ENCODE measurements around the gene ALDH2. TPM values are rescaled to one million over a fixed set of nuclear protein-coding genes. Genes with fewer than 3 reads are reported as not detected.

Gene ALDH2
- total and polyA plus RNA-seq, 12 donors: 60.6 to 403 (median 318) TPM

GRCh38 chr12:111783046-111783445 lies 16.3 kb downstream of the ALDH2 start:
- intact Hi-C loops (cut with DNase I): no loop called here
- Histone ChIP-seq H3K4me1 (peaks cover 0 to 16% (median 2%) of the 10 kb centered on the region in 9 donors), H3K27me3 (no peaks in the 10 kb centered on the region), H3K27ac (no peak overlapping the region), H3K36me3 (peaks cover 0 to 84% (median 49%) of the 10 kb centered on the region in 9 donors), H3K4me3 (no peak overlapping the region), H3K9me3 (peaks cover 0 to 10% (median 0%) of the 10 kb centered on the region in 11 donors)
- WGBS, 2 donors: 94% methylated on average over 17 of the region's 17 CpGs
- DNase-seq (no peak), ATAC-seq (no peak)
- TF ChIP-seq, protein P1, sequence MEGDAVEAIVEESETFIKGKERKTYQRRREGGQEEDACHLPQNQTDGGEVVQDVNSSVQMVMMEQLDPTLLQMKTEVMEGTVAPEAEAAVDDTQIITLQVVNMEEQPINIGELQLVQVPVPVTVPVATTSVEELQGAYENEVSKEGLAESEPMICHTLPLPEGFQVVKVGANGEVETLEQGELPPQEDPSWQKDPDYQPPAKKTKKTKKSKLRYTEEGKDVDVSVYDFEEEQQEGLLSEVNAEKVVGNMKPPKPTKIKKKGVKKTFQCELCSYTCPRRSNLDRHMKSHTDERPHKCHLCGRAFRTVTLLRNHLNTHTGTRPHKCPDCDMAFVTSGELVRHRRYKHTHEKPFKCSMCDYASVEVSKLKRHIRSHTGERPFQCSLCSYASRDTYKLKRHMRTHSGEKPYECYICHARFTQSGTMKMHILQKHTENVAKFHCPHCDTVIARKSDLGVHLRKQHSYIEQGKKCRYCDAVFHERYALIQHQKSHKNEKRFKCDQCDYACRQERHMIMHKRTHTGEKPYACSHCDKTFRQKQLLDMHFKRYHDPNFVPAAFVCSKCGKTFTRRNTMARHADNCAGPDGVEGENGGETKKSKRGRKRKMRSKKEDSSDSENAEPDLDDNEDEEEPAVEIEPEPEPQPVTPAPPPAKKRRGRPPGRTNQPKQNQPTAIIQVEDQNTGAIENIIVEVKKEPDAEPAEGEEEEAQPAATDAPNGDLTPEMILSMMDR (IDR thresholded peaks at IDR 0.05): no peak

DNA sequence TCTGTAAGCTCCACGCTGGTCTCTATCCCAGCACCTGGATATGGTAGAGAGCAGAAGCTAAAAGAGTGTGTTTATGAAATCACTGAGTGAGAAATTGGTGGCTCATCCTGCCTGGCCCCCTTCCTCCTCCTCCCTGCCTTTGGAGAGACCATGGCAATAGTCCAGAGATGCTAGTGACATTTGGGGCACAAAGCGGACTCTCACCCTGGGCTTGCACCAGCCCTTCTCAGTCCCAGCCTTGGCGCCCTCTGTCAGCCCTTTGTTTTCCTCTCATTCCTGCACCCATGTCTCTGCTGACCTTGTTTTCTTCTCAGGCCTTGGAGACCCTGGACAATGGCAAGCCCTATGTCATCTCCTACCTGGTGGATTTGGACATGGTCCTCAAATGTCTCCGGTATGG lies 18.2 kb downstream of the ALDH2 start:
- TF ChIP-seq, protein P1 (IDR thresholded peaks at IDR 0.05): no peak
- 93% methylated on average over 4 of the region's 4 CpGs for WGBS, 2 donors
- H3K27me3 ChIP-seq: no peaks in the 10 kb centered on the region
- no peak overlapping the region for H3K27ac ChIP-seq
- ATAC-seq: no peak
- H3K4me1 ChIP-seq: peaks cover 0 to 12% (median 5%) of the 10 kb centered on the region in 9 donors
- H3K36me3 ChIP-seq: peaks cover 0 to 90% (median 49%) of the 10 kb centered on the region in 9 donors
- H3K9me3 ChIP-seq: peaks cover 0 to 10% (median 0%) of the 10 kb centered on the region in 11 donors
- no peak for DNase-seq
- intact Hi-C loops (cut with DNase I): loop anchor here in 4 of 10 donors (5.0 kb wide), 1 partner anchor 33 kb away; no protein-coding TSS in a partner anchor
- H3K4me3 ChIP-seq: no peak overlapping the region

DNA sequence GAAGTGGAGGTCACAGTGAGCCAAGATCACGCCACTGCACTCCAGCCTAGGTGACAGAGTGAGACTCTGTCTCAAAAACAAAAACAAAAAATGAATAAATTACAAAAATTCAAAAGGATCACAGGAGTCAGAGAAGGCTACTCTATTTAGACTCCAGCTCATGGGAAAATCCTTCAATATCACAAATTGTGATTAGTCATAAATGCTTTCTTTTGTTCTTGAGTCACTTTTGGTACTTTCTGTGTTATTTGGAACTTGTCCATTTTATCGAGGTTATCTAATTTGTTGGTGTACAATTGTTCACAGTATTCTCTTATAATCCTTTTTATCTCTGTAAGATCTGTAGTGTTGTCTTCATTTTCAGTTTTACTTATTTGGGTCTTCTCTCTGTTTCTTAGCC lies 18.9 kb downstream of the ALDH2 start:
- DNase-seq (no peak), ATAC-seq (no peak)
- H3K9me3 ChIP-seq: peaks cover 0 to 10% (median 0%) of the 10 kb centered on the region in 11 donors
- no peaks in the 10 kb centered on the region for H3K27me3 ChIP-seq
- H3K4me1 ChIP-seq: peaks cover 0 to 11% (median 5%) of the 10 kb centered on the region in 9 donors
- WGBS, 2 donors: 77 to 83% methylated on average over 2 of the region's 2 CpGs
- no peak overlapping the region for H3K27ac ChIP-seq
- intact Hi-C loops (cut with DNase I): loop anchor here in 4 of 10 donors (5.0 kb wide), 1 partner anchor 33 kb away; no protein-coding TSS in a partner anchor
- no peak overlapping the region for H3K4me3 ChIP-seq
- peaks cover 0 to 90% (median 51%) of the 10 kb centered on the region in 9 donors for H3K36me3 ChIP-seq
- TF ChIP-seq, protein P1 (IDR thresholded peaks at IDR 0.05): no peak

- peaks cover 4 to 23% (median 11%) of the 10 kb centered on the region in 9 donors for H3K4me1 ChIP-seq
- peak; percentile 9 to 80 (median 67) for ATAC-seq
- TF ChIP-seq, protein P1 (IDR thresholded peaks at IDR 0.05): peak in 7 of 9 donors; percentile 45 to 65 (median 58)
- H3K27ac ChIP-seq: peak overlapping the region in 1 of 10 donors; percentile 2
- intact Hi-C loops (cut with DNase I): loop anchor here in 7 of 10 donors (1.0 to 5.0 kb wide), 4 partner anchors 34 to 37 kb away; no protein-coding TSS in a partner anchor
- no peaks in the 10 kb centered on the region for H3K9me3 ChIP-seq
- 36 to 40% methylated on average over 8 of the region's 8 CpGs for WGBS, 2 donors
- peak; percentile 31 to 43 for DNase-seq
- H3K36me3 ChIP-seq: peaks cover 0 to 93% (median 55%) of the 10 kb centered on the region in 9 donors
- no peaks in the 10 kb centered on the region for H3K27me3 ChIP-seq
- no peak overlapping the region for H3K4me3 ChIP-seq
Measured at GRCh38 chr12:111788178-111788654, 21.5 kb downstream of the ALDH2 start.

Data from heart right ventricle (tissue), 16 donors.